ENCODE measurements around the gene PSMB5.

DNA sequence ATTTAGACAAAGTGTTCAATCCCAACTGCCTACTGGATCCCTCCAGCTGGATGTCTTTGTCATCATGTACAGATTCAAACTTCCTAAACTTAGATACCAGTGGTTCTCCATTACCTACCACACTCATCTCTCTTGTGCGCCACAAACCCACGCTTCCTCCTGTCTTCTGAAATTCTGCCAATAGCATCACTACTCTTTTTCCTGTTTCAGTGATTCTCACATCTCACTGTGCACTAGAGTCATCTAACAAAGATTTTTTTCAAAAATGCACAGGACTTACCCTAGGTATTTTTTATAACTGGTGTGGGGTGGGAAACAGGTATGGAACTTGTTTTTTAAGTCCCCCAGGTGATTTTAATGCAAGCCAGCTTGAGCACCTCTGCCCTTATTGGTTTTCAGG lies 5.9 kb downstream of the PSMB5 start:
- TF ChIP-seq POLR2A (IDR thresholded peaks at IDR 0.05): no peak
- TF ChIP-seq, protein P1, sequence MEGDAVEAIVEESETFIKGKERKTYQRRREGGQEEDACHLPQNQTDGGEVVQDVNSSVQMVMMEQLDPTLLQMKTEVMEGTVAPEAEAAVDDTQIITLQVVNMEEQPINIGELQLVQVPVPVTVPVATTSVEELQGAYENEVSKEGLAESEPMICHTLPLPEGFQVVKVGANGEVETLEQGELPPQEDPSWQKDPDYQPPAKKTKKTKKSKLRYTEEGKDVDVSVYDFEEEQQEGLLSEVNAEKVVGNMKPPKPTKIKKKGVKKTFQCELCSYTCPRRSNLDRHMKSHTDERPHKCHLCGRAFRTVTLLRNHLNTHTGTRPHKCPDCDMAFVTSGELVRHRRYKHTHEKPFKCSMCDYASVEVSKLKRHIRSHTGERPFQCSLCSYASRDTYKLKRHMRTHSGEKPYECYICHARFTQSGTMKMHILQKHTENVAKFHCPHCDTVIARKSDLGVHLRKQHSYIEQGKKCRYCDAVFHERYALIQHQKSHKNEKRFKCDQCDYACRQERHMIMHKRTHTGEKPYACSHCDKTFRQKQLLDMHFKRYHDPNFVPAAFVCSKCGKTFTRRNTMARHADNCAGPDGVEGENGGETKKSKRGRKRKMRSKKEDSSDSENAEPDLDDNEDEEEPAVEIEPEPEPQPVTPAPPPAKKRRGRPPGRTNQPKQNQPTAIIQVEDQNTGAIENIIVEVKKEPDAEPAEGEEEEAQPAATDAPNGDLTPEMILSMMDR (IDR thresholded peaks at IDR 0.05): no peak
